BE2C (cell line): ENCODE data around the gene RPS6KA1.

Experiments used
- DNase-seq: peaks from one replicate; pipeline ENCODE4 v3.0.0-alpha.2; 2020
- H3K27me3 ChIP-seq: fragments of 250-450 bp; sonication (Bioruptor Pico); 2 replicates; pipeline ENCODE4 v1.5.1; 2020; ENCODE audit warnings: mild to moderate bottlenecking
- H3K36me3 ChIP-seq: fragments of 250-450 bp; sonication (Bioruptor Pico); 2 replicates; pipeline ENCODE4 v1.5.1; 2020; ENCODE audit warnings: mild to moderate bottlenecking
- H3K4me1 ChIP-seq: fragments of 250-450 bp; sonication (Bioruptor Pico); 2 replicates; pipeline ENCODE4 v1.5.1; 2020
- H3K4me3 ChIP-seq: 2 replicates; pipeline ENCODE4 v1.5.1; 2011; ENCODE audit warnings: low read depth, low read length
- H3K9me3 ChIP-seq: fragments of 250-450 bp; sonication (Bioruptor Pico); 2 replicates; pipeline ENCODE4 v1.5.1; 2020
- CTCF ChIP-seq: IDR thresholded peaks from 2 replicates; pipeline ENCODE4 v1.5.1; 2012; ENCODE audit warnings: mild to moderate bottlenecking, low read depth, low read length

The RPS6KA1 gene

GRCh38 chr1:26618561-26618960 lies 89.0 kb downstream of the RPS6KA1 start:
- no peaks in the 10 kb centered on the region for H3K4me1 ChIP-seq
- DNase-seq, result no peak
- no peak for TF ChIP-seq CTCF
- no peaks in the 10 kb centered on the region for H3K9me3 ChIP-seq
- no peaks in the 10 kb centered on the region for H3K27me3 ChIP-seq
- H3K36me3 ChIP-seq, result no peaks in the 10 kb centered on the region
- no peak overlapping the region for H3K4me3 ChIP-seq
